Activated naive CD4-positive, alpha-beta T cell treated with anti-CD3 and anti-CD28 coated beads, Interleukin-2, amount 50 U/mL, for 72 hours (primary cell): ENCODE results near the gene CACNA1E. TPM values are rescaled to one million over a fixed set of nuclear protein-coding genes. Genes with fewer than 3 reads are reported as not detected.

Source experiments
- ATAC-seq, 2 donors: fragments of 150-1000 bp; cut with Tn5 transposase; 2 replicates each; pipeline ENCODE4 v1.10.0; 2021; ENCODE audit warnings: mild to moderate bottlenecking in 2 of 2, moderate library complexity in 2 of 2
- DNase-seq, 2 donors: peaks; one replicate each; pipeline ENCODE4 v3.0.0; 2021 to 2022; ENCODE audit warnings: low spot score in 2 of 2
- H3K27ac Mint-ChIP-seq, 2 donors: one replicate each; pipeline ENCODE4 v1.8.0; 2022; ENCODE audit warnings: mild to moderate bottlenecking in 2 of 2, mixed read lengths in 2 of 2
- H3K36me3 Mint-ChIP-seq, 2 donors: one replicate each; pipeline ENCODE4 v1.8.0; 2022; ENCODE audit warnings: mixed read lengths in 2 of 2
- H3K9me3 Mint-ChIP-seq, 2 donors: one replicate each; pipeline ENCODE4 v1.8.0; 2022; ENCODE audit warnings: mixed read lengths in 2 of 2
- total RNA-seq, 2 donors: library from RNA; stranded (reverse); gene quantifications; one replicate each; pipeline ENCODE4 v1.2.3, GENCODE V29; 2022

Gene CACNA1E
- total RNA-seq, 2 donors from 2014 or later = 0.02 to 0.16 TPM

DNA sequence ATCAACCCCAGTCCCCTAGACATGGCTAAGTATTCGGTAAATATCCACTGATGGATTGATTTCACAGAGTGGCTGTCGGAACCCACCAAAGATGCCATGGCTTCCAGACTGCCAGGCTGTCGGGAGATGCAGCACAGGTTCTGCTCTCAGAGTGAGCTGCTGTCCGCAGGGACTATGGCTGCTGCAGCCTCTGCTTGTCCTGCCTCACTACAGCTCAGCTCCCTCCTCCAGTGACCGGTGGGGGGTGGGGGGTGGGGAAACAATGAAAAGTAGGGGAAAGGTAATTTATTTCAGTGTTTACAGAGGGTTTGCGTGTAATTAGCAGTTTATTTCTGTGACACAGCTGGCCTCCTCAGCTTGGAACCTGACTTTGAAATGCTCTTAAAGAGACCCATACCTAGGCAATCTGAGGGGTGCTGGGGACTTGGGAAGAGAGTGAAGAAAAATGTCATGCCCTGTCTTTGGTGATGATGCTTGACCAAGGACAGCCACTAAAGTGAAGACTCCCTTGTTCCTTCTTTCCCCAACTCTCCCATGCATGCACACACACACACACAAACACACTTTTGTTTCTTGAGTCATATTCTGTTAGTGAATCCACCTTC is 109.0 kb downstream of the CACNA1E start:
- Mint-ChIP-seq H3K27ac (no peak overlapping the region), H3K36me3 (no peaks in the 10 kb centered on the region), H3K9me3 (peaks cover 0 to 2% of the 10 kb centered on the region in 2 donors)
- no peak for ATAC-seq
- DNase-seq = no peak

DNA sequence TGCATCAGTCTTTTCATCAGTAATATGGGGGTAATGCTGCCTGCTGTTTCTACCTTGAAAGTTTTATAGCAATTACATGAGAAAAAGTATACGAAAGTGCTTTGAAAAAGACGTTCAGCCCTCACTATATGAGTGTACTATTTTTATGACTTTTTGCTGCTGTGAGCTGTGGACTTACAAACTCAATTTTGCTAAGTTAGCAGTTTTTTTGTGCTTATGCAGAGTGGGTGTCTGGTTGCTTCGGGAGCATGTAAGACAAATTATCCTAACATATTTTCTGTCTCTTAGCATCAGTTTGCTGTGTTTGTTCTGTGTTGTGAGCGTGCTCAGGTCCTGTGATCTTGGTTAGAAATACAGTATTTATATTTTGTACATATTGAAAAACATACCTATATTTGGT is 109.7 kb downstream of the CACNA1E start:
- DNase-seq (no peak), ATAC-seq (no peak)
- Mint-ChIP-seq H3K27ac (no peak overlapping the region), H3K36me3 (no peaks in the 10 kb centered on the region), H3K9me3 (peaks cover 0 to 4% of the 10 kb centered on the region in 2 donors)

DNA sequence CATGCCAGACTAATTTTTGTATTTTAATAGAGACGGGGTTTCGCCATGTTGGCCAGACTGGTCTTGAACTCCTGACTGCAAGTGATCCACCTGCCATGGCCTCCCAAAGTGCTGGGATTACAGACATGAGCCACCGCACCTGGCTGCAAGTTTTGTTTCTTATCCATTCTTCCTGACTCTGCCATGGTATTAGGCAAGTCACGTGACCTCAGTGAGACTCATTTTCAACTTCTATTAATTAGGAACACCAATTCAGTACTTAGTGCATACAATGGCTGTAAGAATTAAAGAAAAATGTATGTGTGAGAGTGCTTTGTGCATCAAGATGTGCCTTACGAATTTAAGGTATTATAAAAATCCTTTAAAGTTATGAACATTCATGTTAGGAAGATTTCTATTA is 111.2 kb downstream of the CACNA1E start:
- no peak overlapping the region for H3K27ac Mint-ChIP-seq
- DNase-seq (no peak), ATAC-seq (no peak)
- H3K36me3 Mint-ChIP-seq = no peaks in the 10 kb centered on the region
- peaks cover 0 to 4% of the 10 kb centered on the region in 2 donors for H3K9me3 Mint-ChIP-seq

DNA sequence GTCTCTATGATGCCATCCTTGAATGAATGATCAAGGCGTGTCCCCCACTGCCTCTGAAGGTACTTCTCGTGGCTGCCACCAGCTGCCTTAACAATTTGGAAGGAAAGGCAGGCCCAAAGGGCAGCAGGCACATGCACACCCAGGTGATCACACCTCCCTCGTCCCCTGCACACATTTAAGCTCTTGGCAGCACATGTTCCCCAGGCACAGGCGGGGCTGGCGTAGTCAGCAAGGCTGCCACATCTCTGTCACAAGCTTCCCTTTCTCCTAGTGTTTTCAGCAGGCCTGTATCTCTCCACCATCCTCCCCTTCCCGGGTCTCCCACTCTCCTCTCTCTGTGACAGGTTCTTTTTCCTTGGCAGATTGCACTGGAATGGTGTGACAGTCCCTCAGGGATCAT is 111.9 kb downstream of the CACNA1E start:
- no peak for ATAC-seq
- H3K9me3 Mint-ChIP-seq = peaks cover 0 to 4% of the 10 kb centered on the region in 2 donors
- H3K27ac Mint-ChIP-seq = no peak overlapping the region
- no peak for DNase-seq
- H3K36me3 Mint-ChIP-seq = no peaks in the 10 kb centered on the region

DNA sequence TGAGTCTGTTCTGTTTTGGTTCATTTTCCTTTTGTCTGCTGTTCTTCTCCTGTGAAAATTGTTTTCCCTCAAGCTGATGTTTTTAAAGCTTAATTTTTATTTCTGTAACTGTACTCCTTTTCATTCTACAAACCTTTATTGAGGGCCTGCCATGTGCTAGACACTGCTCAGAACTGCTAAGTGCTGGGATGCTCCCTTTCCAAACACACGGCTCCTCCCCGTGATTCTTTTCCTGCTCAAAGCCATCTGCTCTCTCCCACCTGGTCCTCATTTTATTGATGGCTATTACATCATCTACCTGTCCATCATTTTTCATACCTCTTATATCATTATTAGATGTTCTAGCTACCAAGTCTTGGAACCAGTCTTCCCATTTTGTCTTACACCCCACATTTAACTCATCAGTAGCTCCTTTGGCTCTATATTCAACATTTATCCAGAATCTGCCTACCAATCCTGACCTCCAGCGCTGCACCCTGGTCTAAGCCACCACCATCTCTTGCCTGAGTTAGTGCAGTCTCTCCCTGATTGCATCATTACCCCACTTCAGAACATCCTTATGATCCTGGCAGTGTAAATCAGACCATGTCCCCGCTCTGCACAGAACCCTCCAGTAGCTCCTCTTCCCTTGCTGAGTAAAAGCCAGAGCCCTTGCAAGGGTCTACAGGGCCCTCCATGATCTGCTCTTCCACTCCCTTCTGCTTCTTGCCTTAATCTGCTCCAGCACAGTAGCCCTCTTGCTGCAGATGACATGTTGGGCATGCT is 118.1 kb downstream of the CACNA1E start:
- Mint-ChIP-seq H3K9me3 (peaks cover 2 to 4% of the 10 kb centered on the region in 2 donors), H3K36me3 (no peaks in the 10 kb centered on the region), H3K27ac (no peak overlapping the region)
- DNase-seq = no peak
- ATAC-seq = no peak

DNA sequence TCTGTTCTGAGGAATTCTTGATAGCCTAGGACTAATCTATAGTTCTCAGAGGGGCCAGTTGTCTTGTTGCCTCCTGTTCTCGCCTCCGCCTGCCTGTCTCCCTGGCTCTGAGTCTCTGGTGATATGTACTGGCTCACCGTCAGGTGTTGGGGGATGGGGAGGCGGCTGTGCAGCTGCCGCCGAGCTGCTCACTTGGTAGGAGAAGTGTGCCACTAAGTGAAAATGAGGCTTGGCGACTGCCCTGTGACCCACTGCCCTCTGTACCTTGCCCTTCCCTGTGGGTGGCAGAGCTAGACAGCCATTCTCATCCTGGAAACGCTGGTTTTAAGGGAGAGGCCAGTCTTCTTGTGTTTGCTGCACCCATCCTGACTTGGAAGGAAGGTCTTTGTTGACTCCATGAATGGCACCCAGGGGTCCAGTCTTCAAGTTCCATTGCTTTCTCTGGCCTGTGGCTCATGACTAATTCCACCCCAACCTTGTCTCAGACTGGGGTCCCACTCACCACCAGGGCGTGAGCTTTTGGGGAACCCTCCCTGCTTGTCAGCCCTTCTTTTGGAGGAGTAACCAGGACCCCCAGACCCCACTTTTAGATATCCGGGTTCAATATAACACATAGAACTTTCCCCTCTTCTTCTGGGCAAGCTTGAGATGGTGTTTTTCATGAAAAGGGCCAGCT is 120.6 kb downstream of the CACNA1E start:
- ATAC-seq = no peak
- peaks cover 0 to 4% of the 10 kb centered on the region in 2 donors for H3K9me3 Mint-ChIP-seq

DNA sequence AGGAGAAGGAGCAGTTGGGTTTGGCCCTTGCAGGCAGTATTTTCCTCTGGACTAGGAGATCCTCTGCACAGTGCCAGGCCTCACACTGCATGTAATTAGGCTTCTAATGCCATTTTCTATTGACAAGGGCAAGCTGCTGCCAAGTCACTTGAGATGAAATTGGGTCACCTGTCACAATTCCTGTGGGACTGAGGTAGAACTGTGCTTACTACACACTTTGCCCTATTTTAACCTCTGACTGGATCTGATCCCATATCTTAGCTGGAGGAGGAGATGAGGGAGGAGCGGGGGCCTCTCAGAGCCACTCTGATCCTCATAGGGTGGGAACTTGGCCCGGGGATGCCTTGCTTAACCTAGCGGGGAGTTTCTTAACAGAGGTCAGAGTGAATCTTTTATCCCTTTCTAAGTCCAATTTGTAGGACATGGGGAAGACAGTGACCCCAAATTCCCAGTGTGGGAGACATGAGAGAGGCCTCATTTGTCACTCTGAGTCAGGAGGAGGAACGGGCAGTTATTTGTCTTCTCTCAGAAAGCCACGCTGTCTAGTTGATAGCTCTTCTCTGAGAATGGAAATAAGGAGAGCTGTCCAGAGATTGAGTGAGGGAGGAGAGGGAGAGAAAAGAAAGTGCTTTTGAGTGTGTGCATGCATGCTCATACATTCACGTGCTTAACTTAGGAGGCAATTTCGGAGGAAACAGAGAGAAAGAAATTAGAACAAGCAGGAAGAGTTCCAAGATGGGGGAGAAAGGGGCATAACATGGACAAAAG is 121.3 kb downstream of the CACNA1E start:
- no peak for ATAC-seq

More for the DNA sequence above, 120.6 kb downstream of the CACNA1E start:
- no peak for DNase-seq
- Mint-ChIP-seq H3K36me3 (no peaks in the 10 kb centered on the region), H3K27ac (no peak overlapping the region)

DNA sequence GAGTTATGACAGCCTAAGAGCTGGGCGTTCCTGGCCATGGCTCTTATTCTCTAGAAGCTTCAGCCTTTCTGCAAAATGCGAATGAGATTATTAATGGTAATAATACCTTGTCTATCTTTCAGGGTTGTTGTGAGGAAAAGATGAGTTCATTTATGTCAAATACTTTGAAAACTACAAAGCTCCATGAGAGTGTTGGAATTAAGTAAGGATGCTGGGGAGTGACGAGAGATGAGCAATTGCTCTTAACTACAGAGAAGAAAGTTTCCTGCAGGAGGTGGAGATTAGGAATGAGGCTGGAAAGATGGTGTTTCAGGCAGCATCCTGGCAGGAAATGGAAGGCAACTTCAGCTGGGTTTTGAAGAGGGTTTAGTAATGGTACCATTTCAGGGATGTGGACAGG is 124.2 kb downstream of the CACNA1E start:
- Mint-ChIP-seq H3K27ac (no peak overlapping the region), H3K36me3 (no peaks in the 10 kb centered on the region), H3K9me3 (peaks cover 0 to 7% of the 10 kb centered on the region in 2 donors)
- ATAC-seq (no peak), DNase-seq (no peak)

More for the DNA sequence above, 121.3 kb downstream of the CACNA1E start:
- Mint-ChIP-seq H3K27ac (no peak overlapping the region), H3K9me3 (peaks cover 0 to 4% of the 10 kb centered on the region in 2 donors), H3K36me3 (no peaks in the 10 kb centered on the region)
- DNase-seq = no peak

DNA sequence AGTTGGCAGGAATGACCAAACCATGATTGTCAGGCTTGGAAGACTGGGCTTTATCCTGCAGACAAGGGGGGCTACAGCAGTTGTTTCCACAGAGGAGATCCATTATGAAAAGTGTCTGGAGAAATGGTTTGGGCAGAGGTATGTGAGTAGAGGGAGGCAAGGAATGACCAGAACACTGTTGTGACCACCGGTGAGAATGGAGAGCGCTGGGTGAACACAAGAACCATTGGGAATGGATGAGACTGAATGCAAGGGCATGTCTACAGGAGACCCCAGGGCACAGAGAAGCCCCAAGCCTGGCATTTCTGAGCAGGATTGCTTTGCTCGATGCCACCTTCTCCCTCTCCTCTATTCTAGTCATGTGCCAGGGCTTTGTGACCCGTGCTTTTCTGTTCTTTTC is 125.1 kb downstream of the CACNA1E start:
- no peak overlapping the region for H3K27ac Mint-ChIP-seq
- DNase-seq (no peak), ATAC-seq (no peak)
- H3K36me3 Mint-ChIP-seq = no peaks in the 10 kb centered on the region
- H3K9me3 Mint-ChIP-seq = peaks cover 0 to 7% of the 10 kb centered on the region in 2 donors

DNA sequence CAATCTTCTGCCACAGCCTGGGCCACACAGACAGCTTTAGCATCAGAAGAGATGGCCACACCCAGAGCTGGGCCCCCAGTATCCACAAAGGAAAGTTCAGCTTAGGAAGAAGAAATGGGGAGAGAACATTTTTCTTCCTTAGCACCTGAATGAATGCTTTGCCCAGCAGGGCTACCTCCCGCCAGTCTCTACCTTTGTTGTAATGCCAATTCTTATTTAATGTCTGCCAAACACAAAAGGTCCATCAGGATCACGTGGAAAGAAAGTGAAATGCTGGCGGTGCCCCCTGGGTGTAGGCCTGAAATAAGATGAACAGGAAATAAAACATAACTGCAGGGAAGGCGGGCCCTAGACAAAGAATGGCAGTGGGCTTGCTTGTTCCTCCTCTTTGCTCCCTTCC is 125.6 kb downstream of the CACNA1E start:
- DNase-seq (no peak), ATAC-seq (no peak)
- H3K27ac Mint-ChIP-seq = no peak overlapping the region
- no peaks in the 10 kb centered on the region for H3K36me3 Mint-ChIP-seq
- H3K9me3 Mint-ChIP-seq = peaks cover 0 to 7% of the 10 kb centered on the region in 2 donors

DNA sequence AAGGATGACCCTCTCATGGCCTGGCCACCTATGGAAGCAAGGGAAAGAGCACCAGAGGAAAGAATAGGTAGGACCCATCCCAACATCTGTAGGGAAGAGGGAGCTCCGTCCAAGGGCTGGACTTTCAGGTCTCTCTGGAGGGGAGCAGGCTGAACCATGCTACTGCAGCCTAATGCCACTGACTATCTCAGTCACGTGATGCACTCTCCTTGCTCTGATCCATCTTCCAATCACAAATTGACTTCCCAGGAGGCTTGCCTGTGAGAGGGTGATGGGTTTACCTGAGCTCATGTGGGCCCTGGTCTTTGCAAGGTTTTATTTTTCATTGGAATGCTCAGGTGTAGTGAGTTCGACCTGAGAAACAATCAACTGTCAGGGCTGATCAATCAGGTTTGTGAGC is 128.8 kb downstream of the CACNA1E start:
- no peak overlapping the region for H3K27ac Mint-ChIP-seq
- DNase-seq (no peak), ATAC-seq (no peak)
- H3K9me3 Mint-ChIP-seq = peaks cover 0 to 2% of the 10 kb centered on the region in 2 donors
- H3K36me3 Mint-ChIP-seq = no peaks in the 10 kb centered on the region

DNA sequence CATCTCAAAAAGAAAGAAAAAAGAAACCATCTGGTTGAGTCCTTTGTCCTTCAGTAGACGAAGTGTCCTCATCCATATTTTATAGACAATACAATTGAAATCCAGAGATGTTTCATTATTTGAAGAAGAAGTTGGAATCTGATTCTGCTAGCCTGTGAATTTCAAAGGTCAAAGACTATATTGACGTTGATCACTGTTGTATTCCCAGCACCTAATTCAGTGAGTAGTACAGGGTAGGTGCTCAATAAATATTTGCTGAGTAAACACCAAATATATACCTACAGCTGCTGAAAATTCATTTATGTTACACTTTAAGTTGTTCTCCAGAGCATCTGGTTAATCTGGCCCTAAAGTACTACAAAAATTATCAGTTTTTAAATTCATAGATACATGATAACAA is 135.2 kb downstream of the CACNA1E start:
- Mint-ChIP-seq H3K9me3 (no peaks in the 10 kb centered on the region), H3K36me3 (no peaks in the 10 kb centered on the region), H3K27ac (no peak overlapping the region)
- no peak for ATAC-seq
- DNase-seq = no peak

DNA sequence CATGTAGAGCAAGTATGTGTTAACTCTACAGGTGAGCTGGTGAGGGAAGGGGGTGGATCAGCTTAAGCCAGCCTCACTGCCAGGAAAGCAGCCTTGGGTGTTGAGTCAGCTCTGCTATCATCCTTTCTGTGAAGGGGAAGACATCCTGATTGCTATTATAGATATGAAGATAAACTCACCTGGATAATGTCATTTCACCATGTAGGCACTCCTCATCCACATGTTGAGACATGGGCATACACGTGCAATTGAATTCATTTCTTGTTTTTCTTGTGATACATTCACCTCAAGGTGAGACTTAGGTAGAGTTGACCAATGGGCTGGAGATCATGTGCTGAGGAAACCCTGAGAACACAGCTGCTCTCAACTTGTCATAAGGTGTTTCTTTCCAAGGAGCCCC is 136.9 kb downstream of the CACNA1E start:
- no peaks in the 10 kb centered on the region for H3K36me3 Mint-ChIP-seq
- ATAC-seq = no peak

DNA sequence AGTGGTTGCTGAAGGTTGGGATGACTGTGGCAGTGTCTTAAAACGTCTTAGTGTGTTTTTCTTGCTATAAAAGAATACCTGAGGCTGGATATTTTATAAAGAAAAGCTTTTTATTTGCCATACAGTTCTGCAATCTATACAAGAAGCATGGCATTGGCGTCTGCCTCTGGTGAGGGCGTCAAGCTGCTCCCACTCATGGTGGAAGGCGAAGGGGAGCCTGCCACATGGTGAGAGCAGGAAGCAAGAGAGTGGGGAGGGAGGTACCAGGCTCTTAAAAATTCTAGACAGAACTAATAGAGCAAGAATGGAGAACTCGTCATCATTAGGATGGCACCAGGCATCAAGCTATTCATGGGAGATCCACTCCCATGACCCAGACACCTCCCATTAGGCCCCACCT is 140.5 kb downstream of the CACNA1E start:
- Mint-ChIP-seq H3K9me3 (no peaks in the 10 kb centered on the region), H3K27ac (no peak overlapping the region)
- no peak for ATAC-seq

More for the DNA sequence above, 136.9 kb downstream of the CACNA1E start:
- Mint-ChIP-seq H3K27ac (no peak overlapping the region), H3K9me3 (no peaks in the 10 kb centered on the region)
- DNase-seq = no peak

DNA sequence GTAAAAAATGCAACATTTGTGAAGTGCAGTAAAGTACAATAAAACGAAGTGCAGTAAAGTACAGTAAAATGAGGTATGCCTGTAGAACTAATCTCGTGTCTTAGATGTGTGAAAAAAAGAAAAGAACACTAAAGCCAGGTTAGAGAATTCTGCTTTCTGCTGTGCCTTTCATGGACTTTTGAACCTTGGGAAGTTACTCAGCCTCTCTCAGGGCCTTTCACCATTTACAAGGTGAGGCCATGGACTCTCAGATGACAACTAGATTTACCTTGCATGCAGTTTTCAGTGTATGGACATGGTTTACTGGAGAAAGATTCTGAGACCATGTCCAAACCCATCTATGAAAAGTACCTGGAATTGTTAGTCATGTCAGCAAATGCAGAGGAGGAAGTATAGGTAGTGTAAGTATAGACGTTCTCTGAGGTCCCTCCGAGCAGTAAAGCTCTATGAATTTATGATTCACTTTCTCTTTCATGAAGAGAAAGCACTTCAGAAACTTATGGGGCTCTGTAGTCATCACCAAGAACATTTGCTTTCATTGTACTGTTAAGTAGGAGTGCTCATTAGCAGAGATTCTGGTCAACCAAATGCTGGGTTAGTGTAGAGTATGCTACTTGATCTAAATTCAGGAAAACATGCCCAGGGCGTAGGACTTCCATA is 143.1 kb downstream of the CACNA1E start:
- Mint-ChIP-seq H3K27ac (no peak overlapping the region), H3K9me3 (no peaks in the 10 kb centered on the region), H3K36me3 (no peaks in the 10 kb centered on the region)
- ATAC-seq = no peak
- no peak for DNase-seq

More for the DNA sequence above, 140.5 kb downstream of the CACNA1E start:
- DNase-seq = no peak
- no peaks in the 10 kb centered on the region for H3K36me3 Mint-ChIP-seq

DNA sequence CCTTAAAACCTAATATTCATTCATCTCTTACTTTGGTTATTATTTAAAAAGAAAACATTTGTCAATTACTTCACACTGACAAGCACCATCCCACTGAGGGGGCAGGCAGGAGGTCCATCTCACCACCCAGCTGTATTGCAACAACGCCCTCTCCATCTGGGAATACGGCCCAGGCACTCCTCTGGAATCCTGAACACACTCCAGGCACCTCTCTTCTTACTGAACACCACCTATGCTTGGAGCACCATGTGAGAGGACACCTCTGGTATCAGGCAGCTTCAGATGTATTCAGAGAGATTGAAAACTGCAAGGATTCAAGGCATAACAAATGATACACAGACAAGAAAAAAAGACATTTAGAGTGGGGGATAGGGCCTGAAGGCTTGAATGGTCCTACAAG is 147.1 kb downstream of the CACNA1E start:
- no peak for ATAC-seq
- Mint-ChIP-seq H3K9me3 (no peaks in the 10 kb centered on the region), H3K27ac (no peak overlapping the region), H3K36me3 (no peaks in the 10 kb centered on the region)
- no peak for DNase-seq
